HG02571 (cell line): ENCODE data around the gene DLL4.
"Not testable (repeated sequence)": the region's sequence is repeated elsewhere in the genome, so short reads cannot be mapped to it uniquely, and the experiment has no call there.

Experiments
- ATAC-seq: cut with Tn5 transposase; IDR thresholded peaks from one replicate; pipeline ENCODE4 v1.9.1; 2021; ENCODE audit warnings: mild to moderate bottlenecking, moderate library complexity; ENCODE audit not compliant: unreplicated experiment

DLL4 gene

DNA sequence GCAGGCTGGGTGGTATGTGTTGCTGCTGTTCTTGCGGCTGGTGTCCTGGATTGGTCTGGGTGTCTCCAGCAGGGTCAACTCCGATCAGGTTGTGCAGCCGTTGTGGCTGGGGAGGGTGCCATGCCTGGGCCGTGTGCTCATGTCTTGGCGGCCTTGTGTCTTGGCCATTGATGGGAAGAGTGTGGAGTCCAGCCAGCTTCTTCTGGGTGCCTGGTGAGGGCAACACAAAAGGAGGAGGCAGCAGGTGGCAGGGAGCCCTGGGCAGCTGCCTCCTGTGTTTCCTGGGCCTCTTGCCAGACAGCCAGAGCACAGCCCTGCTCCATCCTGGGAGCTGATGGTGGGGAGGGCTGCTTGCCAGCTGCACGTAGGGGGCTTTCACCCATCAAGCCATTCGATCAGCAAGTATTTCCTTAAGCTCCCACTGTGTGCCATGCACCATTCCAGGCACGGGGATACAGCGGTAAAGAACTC is 28.5 kb downstream of the DLL4 start:
- ATAC-seq = no peak

DNA sequence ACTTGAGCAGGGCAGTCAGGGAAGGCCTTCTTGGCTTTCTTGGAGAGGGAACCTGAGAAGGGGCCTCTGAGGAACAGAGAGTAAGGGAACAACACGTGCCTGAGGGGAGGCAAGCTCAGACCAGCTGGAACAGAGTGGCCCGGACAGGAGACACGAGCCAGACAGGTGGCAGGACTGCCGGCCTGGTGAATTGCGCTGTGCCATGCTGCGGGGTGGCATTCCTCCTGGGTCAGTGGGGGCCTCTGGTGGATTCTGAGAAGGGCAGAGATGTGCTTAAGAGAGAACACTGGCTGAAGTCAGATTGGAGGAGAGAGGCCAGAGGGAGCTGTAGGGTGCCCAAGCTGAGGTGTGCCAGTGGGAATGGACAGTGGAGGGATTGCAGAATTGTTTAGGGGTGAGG is 29.0 kb downstream of the DLL4 start:
- ATAC-seq = no peak

DNA sequence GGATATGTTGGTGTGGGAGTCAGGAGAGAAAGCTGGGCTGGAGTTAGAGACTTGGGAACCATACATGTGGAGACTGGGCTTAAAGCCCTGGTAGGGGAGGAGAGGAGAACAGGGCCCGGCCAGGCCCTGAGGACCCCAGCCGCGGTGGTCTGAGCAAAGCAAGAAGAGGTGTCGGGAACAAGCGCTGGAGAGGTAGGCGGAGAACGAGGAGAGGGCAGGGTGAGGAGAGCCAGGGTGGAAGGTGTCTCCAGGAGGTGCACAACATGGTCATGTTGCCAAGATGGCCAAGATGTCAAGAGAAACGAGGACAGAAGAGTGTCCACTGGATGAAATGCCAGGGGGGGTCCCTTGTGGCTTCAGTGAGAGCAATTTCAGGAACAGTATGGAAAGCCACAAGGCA is 29.6 kb downstream of the DLL4 start:
- no peak for ATAC-seq

DNA sequence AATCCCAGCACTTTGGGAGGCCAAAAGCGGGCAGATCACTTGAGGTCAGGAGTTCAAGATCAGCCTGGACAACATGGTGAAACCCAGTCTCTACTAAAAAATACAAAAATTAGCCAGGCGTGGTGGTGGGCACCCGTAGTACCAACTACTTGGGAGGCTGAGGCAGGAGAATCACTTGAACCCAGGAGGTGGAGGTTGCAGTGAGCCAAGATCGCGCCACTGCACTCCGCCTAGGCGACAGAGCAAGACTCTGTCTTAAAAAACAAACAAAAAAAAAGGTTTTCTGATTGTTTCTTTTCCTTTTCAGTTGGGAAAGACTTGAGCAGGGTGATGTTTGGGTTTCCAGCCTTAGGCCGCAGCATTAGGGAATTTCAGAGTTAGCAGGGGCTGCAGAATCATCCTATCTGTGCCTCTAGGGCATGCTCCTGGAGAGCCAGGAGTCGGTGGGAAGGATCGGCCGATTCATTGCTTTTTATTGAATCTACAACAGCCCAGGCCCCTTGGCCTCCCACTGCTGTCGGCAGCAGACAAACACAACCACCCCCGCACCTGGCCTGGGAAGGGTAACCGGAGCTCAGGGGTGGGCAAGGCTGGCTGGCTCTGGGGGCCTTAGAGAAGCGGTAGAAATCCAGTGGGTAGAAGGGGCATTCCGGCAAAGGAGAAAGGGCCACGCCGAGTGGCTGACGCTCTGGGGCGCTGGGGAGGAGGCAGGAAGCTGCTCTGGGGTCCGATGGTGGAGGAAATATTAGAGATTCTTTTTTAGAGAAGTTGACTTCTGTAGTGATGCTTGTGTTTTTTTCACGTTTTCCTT is 30.4 kb downstream of the DLL4 start:
- ATAC-seq = no peak

DNA sequence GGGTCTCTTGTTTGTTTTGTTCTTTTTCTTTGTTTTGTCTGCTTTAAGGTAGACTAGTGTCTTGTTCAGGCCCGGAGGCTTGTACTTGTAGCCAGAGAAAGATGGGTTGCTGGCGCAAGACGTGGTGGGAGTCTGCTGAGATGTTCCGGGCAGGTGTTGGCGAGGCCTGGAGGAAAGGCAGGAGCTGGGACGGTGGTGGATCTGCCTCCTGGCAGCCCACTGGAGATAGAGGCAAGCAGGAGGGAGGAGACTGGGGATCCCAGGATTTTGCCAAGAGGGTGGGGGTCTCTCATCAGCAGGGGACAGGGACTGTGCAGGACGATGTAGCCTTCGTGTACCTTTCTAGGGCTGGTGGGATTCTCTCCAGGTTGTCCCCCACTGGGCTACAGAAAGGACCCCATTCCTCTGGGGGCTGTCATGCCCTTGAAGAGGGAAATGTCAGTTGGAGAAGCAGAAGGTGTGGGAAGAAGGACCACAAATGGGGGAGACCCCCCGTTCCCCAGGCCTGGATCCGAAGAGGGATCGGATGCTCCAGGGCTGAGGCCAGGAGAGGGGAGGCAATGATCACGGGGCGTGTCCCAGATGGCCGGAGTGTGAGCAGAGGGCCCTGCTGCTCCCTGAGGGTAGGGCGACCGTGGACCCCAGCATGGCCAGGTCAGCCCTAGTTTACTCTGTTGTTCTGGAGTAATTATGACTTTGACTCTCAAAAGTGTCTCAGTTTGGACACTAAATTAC is 31.2 kb downstream of the DLL4 start:
- no peak for ATAC-seq

DNA sequence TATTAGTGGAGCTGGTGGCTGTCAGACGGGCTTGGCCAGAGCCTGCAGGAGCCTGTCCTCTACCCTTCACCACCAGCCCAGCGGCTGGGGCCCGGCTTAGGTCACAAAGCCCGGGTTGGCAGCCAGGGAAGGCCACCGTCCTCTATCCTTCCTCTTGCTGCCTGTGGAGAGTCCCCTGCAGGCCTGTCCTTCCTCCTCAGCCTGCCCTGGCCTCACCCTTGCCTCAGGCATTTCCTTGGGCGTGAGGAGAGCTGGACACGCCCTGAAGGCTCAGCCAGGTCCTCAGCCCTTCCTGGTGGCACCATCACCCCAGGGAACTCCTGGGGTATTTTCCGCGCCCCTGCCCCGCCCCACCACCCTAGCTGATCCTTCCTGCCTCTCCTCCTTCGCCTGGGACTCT is 31.8 kb downstream of the DLL4 start:
- ATAC-seq = no peak

DNA sequence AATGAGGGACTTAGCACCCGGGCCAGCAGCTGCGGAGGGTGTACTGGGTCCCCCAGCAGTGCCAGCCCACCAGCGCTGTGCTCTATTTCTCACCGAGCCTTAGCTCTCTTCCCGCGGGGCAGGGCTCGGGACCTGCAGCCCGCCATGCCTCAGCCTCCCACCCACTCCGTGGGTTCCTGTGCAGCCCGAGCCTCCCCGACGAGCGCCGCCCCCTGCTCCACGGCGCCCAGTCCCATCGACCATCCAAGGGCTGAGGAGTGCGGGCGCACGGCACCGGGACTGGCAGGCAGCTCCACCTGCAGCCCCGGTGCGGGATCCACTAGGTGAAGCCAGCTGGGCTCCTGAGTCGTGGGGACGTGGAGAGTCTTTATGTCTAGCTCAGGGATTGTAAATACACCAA is 32.6 kb downstream of the DLL4 start:
- not testable (repeated sequence) for ATAC-seq

DNA sequence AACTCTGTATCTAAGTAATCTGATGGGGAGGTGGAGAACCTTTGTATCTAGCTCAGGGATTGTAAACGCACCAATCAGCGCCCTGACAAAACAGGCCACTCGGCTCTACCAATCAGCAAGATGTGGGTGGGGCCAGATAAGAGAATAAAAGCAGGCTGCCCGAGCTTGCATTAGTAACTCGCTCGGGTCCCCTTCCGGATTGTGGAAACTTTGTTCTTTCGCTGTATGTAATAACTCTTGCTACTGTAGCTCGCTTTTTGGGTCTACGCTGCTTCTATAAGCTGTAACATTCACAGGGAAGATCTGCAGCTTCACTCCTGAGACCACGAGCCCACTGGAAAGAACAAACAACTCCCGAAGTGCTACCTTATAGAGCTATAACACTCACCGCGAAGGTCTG is 33.2 kb downstream of the DLL4 start:
- not testable (repeated sequence) for ATAC-seq

DNA sequence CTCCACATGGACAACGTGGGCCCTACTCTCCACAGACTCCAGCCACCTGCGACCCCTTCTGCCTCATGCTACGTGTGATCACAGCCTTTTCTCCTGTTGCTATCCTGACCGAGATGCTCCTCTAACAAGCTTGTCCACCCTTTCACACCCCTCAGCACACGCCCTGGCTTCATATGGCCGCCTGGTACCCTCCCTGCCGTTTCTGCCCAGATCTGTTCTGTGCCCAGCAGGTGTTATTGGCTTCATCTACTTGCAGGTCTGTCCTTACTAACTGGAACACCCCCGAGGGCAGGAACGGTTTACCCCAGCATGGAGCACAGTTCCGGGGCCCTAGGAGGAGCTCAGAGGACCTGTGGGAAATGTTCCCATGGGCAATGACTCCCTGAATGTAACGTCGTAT is 34.1 kb downstream of the DLL4 start:
- ATAC-seq = no peak

DNA sequence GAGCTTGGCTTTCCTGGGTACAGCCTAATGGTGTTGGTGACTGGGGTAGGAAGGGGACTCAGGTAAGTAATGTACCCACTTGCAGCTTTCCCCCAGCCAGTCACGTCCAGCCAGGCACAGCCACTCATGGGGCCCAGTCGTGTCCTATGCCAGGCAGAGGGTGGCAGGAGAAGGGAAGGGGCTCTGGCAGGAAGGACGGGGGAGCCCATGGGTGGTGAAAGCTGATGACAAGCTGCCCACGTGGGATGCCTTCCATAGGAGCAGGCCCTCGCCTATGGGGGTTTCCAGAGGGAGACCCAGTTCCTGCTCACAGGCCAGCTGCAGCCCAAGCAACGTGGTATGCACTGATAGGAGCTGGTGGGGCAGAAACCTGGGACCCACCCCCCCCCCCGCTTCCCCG is 34.9 kb downstream of the DLL4 start:
- no peak for ATAC-seq

DNA sequence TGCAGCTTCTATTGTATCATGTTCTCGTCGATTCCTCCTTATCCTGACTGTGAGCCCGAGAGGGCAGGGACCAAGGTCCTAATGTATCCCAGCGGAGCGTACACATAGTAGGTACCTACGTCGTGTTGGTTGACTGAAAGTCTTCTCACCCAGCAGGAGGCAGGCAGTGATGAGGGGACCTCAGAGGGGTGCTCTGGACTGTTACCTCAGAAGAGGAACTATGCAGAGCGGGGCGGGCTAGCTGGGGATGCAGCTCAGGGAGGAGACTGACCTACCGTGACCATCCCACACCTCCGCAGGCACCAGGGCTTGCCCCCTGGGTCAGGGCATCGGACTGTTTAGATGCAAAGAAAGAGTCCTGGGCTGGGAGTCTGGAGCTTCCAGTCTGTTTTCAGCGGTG is 35.5 kb downstream of the DLL4 start:
- ATAC-seq = no peak

DNA sequence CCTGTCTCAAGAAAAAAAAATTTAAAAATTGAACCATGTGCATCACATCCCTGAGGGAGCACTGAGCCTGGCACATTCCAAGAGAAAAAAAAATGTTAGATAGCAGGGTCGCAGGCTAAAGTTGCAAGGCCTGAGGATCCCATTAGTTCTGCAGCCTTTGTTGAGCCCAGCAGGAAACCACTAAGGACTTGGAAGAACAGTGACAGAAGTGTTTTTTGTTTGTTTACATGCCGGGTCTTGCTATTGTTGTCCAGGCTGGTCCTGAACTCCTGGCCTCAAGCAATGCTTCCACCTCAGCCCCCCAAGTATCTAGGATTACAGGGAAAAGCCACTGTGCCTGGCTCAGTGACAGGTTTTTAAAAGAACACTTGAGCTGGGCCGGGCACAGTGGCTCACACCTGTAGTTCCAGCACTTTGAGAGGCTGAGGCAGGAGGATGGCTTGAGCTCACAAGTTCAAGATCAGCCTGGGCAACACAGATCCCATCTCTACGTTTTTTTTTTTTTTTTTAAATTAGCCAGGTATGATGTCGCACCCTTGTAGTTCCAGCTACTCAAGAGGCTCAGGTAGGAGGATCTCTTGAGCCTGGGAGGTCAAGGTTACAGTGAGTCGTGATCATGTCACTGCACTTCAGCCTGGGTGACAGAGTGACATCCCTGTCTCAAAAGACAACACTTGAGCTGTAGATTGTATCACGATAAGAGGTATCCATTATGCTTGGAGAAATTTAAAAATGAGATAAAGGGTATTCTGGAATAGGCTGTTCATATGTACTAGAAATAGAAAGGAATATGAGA is 39.3 kb downstream of the DLL4 start:
- ATAC-seq = no peak

DNA sequence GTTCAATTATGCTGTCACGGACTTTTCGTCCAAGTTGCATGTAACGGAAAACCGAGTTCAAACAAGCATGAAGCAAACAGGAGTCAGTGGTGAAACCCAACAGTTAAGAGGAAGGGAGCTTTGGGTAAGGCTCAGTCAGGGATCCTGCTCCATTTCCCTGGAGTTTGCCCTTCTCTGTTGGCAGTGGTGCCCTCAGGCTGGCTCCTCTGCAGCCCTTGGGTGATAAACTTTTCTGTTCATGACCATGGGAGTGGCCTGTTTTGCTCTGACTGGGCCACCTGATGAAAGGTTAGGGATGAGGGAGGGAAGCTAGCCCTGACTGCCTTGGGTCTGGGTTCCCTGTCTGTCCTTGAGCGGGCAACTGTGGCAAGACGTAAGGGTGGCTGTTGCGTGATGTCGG is 40.2 kb downstream of the DLL4 start:
- ATAC-seq = no peak

DNA sequence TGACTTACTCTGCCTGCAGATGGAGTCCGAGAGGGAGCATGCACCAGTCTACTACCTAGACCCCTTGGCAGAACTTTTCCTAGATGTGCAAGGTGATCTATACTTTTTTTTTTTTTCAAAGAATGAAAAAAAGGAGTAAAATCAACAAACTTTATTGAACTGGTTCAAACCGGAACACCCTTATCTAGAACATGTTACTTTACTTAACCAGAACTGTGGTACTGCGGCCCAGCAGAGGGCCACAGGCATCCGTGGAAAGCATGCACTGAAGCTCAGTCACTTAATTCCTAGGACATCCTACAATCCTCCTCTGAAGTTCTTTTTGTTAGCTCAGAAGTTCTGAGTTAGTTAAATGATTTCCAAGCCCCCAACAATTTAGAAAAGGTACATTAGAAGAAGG is 45.7 kb downstream of the DLL4 start:
- ATAC-seq = no peak

DNA sequence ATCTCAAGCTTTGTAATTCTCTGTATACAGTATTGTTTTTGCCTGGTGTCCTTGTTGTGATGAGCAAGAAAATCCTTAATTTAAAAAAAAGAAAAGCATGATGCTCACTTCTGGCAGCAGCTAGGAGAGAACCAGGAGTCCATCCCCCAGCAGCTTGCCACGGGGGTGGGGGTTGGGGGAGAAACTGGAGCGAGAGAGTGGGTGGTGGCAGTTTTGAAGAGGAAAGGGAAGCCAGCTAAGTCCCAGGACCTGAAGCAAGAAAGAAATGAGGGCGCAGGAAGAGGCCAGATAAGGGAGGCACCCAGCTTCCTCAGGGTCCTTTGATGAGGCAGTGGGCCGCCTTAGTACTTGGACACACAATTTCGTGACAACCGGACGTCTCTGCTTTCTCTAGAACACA is 47.7 kb downstream of the DLL4 start:
- ATAC-seq = no peak

DNA sequence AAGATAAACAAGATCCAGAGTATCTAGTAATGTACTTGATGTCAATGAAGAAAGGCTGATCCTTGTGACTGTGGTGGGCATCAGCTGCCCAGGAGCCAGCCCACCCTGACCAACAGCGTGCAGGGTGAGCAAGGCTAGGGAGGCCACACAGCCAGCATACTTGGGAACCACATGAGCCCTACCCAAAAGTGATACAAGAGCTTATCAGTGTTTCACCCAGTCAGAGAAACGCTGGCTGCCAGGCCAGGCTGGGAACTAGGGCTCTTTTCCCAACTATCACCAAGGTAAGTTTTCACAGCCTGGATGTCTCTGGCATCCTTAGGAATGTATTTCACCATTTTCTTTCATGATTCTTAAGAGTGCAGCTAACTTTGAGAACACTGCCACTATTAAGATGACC is 49.0 kb downstream of the DLL4 start:
- ATAC-seq = no peak

DNA sequence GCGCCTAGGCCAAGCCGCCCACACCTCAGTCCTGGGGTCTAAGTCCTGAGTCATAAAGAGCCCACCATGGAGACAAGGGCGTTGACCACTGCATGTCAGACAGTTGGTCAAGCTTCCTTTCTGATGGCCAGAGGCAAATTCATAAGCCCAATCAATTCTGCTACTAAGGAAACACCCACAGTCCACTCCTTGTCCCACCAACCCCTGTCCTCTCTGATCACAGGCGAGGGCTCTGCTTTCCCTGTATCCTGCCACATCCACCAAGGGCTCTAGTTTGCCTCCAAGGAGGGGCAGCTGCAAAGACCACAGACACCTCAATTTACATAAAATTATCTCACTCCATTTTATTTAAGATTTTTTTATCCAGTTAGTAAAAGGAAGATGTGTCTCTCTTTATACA is 49.4 kb downstream of the DLL4 start:
- no peak for ATAC-seq

DNA sequence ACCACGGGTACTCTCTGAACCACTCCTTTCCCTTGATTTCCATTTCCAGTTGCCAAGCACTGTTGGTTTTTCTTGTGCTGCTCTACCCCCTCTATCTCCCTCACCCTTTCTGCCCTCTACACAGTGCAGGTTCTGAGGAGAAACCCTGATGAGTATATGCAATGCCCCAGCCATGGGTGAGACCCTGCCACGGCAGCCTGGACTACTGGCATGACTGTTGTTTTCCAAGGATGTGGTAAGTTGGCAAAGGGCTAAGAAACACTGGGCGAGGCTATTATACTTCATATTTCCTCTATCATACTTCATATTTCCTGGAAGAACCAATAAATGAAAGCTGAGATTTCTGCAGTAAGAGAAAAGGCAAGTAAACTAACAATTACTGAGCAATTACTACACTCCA is 52.0 kb downstream of the DLL4 start:
- no peak for ATAC-seq

DNA sequence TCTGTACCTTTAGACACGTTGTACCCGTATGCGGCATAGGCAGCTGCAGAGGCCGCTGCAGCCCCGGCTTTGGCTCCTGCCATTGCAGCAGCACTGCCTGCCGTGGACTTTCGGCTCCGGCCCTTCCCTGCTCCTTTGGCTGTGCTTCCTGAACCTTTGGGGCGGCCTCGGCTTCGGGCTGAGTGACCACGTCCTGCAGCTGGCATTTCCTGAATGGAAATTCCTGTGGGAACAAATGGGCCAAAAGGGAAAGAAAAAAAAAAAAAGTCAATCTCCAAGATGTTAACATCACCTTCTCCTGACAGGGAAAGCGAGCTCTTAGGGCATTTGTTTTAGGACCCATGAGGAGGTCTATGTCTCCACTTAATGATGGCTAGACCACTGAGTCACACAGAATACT is 53.7 kb downstream of the DLL4 start:
- no peak for ATAC-seq

DNA sequence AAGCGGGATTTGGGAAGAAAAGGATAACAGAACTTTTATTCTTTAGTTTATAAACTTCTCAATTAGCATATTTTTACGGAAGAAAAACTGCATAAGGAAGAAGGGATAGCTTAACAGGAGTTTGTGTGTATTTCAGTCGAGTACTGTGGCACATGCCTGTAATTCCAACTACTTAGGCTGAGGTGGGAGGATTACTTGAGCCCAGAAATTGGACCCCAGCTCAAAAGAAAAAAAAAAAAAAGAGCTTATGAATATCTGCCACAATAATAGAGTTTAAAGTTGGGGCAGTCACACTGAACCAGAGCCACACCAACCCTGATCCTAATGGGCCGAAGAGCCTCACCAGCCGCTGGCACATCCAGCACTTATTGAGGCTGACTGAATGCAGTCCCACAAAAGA is 55.3 kb downstream of the DLL4 start:
- no peak for ATAC-seq

DNA sequence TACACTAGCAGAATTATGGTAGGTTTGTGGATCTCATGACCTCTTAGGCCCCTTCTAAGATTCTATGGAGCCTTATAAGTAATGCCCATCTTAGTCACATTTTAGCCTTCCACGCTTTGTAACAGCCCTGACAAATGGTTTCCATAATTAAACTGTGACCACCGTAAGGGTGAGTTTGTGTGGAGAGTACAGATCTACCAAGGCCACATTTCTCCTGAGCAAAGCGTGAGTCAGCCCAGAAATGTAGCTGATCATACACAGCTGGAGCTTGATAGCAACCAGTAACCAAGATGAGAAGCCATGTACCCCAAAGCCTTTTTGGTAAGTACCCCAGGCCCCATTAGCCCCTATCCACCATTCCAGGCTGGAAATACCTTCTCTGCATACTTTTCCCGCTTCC is 55.8 kb downstream of the DLL4 start:
- no peak for ATAC-seq
